SU-DHL-6 (cell line): Measurements from ENCODE around the gene OTUB2.
A peak's percentile ranks its signal among the peaks of the same experiment; 100 is the strongest.

Experiments
- H2AFZ ChIP-seq: fragments of 200-600 bp; sonication (generic); 2 replicates; pipeline ENCODE4 v1.6.1; 2014; ENCODE audit warnings: low read depth, mild to moderate bottlenecking, moderate library complexity, mixed read lengths, antibody characterized with exemption, low read length; ENCODE audit not compliant: severe bottlenecking
- H3F3A ChIP-seq: fragments of 200-600 bp; shearing (Covaris generic); 2 replicates; pipeline ENCODE4 v1.6.0; 2016; ENCODE audit warnings: antibody characterized with exemption, mild to moderate bottlenecking; ENCODE audit not compliant: insufficient read depth
- H3K27ac ChIP-seq: fragments of 200-600 bp; sonication (generic); 2 replicates; pipeline ENCODE4 v1.5.1; 2016; ENCODE audit warnings: low read depth, mild to moderate bottlenecking, low read length, moderate library complexity, mixed read lengths
- H3K27me3 ChIP-seq: fragments of 200-600 bp; sonication (generic), shearing (Covaris generic); 2 replicates; pipeline ENCODE4 v1.6.0; 2014; ENCODE audit warnings: mild to moderate bottlenecking, low read length
- H3K36me3 ChIP-seq: fragments of 200-600 bp; sonication (generic); 2 replicates; pipeline ENCODE4 v1.6.1; 2014; ENCODE audit warnings: mild to moderate bottlenecking, low read length, mixed read lengths
- H3K4me2 ChIP-seq: fragments of 300-600, 200-600 bp; shearing (Covaris generic), sonication (generic); 2 replicates; pipeline ENCODE4 v1.6.0; 2014; ENCODE audit warnings: low read length, low read depth, mild to moderate bottlenecking; ENCODE audit not compliant: poor library complexity, severe bottlenecking
- H3K4me3 ChIP-seq: fragments of 200-600 bp; sonication (generic); 2 replicates; pipeline ENCODE4 v1.5.1; 2014; ENCODE audit warnings: antibody characterized with exemption, low read length, mild to moderate bottlenecking, mixed read lengths; ENCODE audit not compliant: insufficient read depth, poor library complexity, severe bottlenecking
- H3K79me2 ChIP-seq: fragments of 200-600 bp; sonication (generic); 2 replicates; pipeline ENCODE4 v1.6.1; 2014; ENCODE audit warnings: mild to moderate bottlenecking, low read length, moderate library complexity; ENCODE audit not compliant: insufficient read depth
- H3K9ac ChIP-seq: fragments of 200-600 bp; sonication (generic); 2 replicates; pipeline ENCODE4 v1.7.0; 2014; ENCODE audit warnings: mild to moderate bottlenecking, low read length
- H3K9me2 ChIP-seq: fragments of 200-600 bp; sonication (generic); replicated peaks from 2 replicates; pipeline ENCODE4 v1.6.1; 2014; ENCODE audit warnings: low read length; ENCODE audit not compliant: insufficient read depth
- H3K9me3 ChIP-seq: fragments of 200-600 bp; sonication (generic); 2 replicates; pipeline ENCODE4 v1.6.1; 2014; ENCODE audit warnings: low read length, mixed read lengths; ENCODE audit not compliant: insufficient read depth
- H4K20me1 ChIP-seq: fragments of 200-600 bp; sonication (generic); 2 replicates; pipeline ENCODE4 v1.6.1; 2014; ENCODE audit warnings: low read depth, mild to moderate bottlenecking, antibody characterized with exemption, low read length, moderate library complexity, mixed read lengths
- EZH2phosphoT487 ChIP-seq: fragments of 200-600 bp; sonication (generic), shearing (Covaris generic); conservative IDR thresholded peaks from 2 replicates; pipeline ENCODE4 v1.6.1; 2018; ENCODE audit warnings: mild to moderate bottlenecking, antibody characterized with exemption, low read length, moderate library complexity, mixed read lengths
- TF ChIP-seq, protein P1 (sequence below): fragments of 200-600 bp; sonication (generic); IDR thresholded peaks from one replicate; pipeline ENCODE4 v1.5.1; 2017; ENCODE audit warnings: antibody characterized with exemption, mild to moderate bottlenecking, low read length, moderate library complexity; ENCODE audit not compliant: insufficient read depth, poor library complexity, severe bottlenecking

The OTUB2 gene

DNA sequence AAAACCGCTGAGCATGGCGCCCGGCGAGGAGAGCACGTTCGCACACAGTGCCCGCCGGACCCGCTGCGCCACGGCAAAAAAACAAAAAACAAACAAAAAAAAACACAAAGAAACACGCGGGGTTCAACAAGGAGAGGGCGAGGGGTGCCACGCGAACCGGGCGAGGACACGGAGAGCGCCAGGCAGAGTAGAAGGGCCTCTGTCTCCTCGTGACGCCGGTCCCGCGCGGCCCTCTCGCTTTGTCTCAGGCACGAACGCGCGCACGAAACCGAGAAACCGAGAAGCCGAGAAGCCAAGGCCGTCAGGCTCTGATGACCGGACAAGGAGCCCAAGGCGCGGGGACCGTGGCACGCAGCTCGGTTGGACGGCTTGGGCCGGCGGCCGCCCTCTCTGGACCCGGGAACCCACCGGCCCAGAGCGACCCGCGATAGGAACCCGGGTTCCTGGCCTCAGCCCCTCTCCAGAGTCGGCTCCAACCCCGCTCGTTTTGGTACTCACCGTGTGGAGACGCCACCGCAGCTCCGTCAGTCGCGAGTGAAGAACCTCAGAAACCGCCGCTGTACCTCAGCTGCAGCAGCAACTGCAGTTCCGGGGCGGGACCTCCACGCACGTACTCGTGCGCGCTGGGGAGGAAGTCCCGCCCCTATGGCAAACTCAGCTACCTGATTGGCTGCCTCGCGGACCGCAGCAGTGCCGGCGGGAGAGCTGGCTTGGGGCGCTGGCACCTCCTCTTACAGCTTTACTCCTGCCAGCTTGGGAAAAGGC, 54.7 kb downstream of the OTUB2 start, which contains the start of the genes DDX24 and IFI27L1:
TSS of gene DDX24 (minus strand) at position 582 of the 765 bp plus-strand sequence. CDS start 1,460 bp downstream, outside the sequence.
TSS of gene IFI27L1 (plus strand) at position 690 of the 765 bp plus-strand sequence. CDS start 15,628 bp downstream, outside the sequence.
- Histone ChIP-seq H3K4me2 (peak within 1 kb of the TSS; percentile 86), H3K27ac (peak within 1 kb of the TSS; percentile 69), H3K4me3 (peak within 1 kb of the TSS; percentile 89), H4K20me1 (peaks cover 10% of the 10 kb centered on the region; the same call in 1 of the 2 replicates), H3K36me3 (peaks cover 32% of the 10 kb centered on the region), H3K79me2 (peaks cover 68% of the 10 kb centered on the region), H2AFZ (peak within 1 kb of the TSS; percentile 91), H3K27me3 (no peaks in the 10 kb centered on the region), H3K9me2 (no peaks in the 10 kb centered on the region), H3K9ac (peak within 1 kb of the TSS; percentile 93), H3F3A (peaks cover under 1% of the 10 kb centered on the region; the same call in 1 of the 2 replicates), H3K9me3 (no peaks in the 10 kb centered on the region)
- TF ChIP-seq EZH2phosphoT487, result no peak
- TF ChIP-seq, protein P1, sequence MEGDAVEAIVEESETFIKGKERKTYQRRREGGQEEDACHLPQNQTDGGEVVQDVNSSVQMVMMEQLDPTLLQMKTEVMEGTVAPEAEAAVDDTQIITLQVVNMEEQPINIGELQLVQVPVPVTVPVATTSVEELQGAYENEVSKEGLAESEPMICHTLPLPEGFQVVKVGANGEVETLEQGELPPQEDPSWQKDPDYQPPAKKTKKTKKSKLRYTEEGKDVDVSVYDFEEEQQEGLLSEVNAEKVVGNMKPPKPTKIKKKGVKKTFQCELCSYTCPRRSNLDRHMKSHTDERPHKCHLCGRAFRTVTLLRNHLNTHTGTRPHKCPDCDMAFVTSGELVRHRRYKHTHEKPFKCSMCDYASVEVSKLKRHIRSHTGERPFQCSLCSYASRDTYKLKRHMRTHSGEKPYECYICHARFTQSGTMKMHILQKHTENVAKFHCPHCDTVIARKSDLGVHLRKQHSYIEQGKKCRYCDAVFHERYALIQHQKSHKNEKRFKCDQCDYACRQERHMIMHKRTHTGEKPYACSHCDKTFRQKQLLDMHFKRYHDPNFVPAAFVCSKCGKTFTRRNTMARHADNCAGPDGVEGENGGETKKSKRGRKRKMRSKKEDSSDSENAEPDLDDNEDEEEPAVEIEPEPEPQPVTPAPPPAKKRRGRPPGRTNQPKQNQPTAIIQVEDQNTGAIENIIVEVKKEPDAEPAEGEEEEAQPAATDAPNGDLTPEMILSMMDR, result no peak

DNA sequence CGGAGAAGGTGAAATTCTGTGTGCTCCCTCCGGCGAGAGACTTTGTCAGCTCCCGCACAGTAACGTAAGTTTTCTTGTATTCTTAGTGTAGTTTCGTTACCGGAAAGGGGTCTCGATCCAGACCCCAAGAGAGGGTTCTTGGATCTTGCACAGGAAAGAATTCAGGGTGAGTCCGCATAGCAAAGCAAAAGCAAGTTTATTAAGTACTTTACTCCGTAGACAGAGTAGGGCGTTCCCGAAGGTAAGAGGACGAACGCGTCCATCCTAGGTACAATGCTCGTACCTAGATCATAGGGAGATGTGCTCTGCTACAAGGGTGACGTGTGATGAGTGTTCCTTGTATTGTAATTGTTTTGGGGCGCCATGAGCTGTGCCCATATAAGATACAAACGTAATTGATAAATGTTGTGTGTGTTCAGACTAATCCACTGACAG, 55.3 kb downstream of the OTUB2 start:
- H3K27ac ChIP-seq, result no peak overlapping the region
- no peaks in the 10 kb centered on the region for H3K27me3 ChIP-seq
- H3K9me3 ChIP-seq, result no peaks in the 10 kb centered on the region
- peak overlapping the region; percentile 89 for H3K4me3 ChIP-seq
- H3K4me2 ChIP-seq, result peak overlapping the region; percentile 86
- peak overlapping the region; percentile 93 for H3K9ac ChIP-seq
- H4K20me1 ChIP-seq, result peaks cover 10% of the 10 kb centered on the region; the same call in 1 of the 2 replicates
- peaks cover 62% of the 10 kb centered on the region for H3K79me2 ChIP-seq
- no peaks in the 10 kb centered on the region for H3K9me2 ChIP-seq
- TF ChIP-seq EZH2phosphoT487, result no peak
- TF ChIP-seq, protein P1, result no peak
- peak overlapping the region; percentile 91 for H2AFZ ChIP-seq
- H3K36me3 ChIP-seq, result peaks cover 28% of the 10 kb centered on the region
- no peaks in the 10 kb centered on the region for H3F3A ChIP-seq

DNA sequence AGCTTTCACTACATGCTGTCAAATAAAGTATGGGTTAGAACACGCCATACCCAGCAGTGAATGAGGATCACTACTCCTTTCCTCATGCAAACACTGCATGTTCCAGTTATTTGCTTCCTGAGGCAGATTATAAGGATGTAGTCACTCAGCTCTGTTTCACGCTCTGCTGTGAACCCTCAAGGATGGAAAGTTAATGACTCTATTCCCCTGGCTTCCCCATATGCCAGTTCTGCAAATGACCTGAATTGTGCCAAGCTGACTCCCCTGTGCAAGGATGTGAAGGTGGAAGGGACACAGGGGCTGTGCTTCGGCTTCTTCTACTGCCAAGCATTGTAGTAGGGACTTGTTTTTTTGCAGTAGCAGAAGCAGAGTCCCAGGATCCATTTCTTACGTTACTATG, 61.8 kb downstream of the OTUB2 start:
- Histone ChIP-seq H3K9me3 (no peaks in the 10 kb centered on the region), H3K9me2 (no peaks in the 10 kb centered on the region)

More for the DNA sequence above, 61.8 kb downstream of the OTUB2 start:
- H3K4me2 ChIP-seq, result no peak overlapping the region
- H3K4me3 ChIP-seq, result no peak overlapping the region
- no peaks in the 10 kb centered on the region for H3K79me2 ChIP-seq
- no peak overlapping the region for H3K27ac ChIP-seq
- H3F3A ChIP-seq, result no peaks in the 10 kb centered on the region
- TF ChIP-seq, protein P1, result no peak
- TF ChIP-seq EZH2phosphoT487, result no peak
- H4K20me1 ChIP-seq, result no peaks in the 10 kb centered on the region
- H3K27me3 ChIP-seq, result no peaks in the 10 kb centered on the region
- no peak overlapping the region for H3K9ac ChIP-seq
- H3K36me3 ChIP-seq, result no peaks in the 10 kb centered on the region
- H2AFZ ChIP-seq, result no peak overlapping the region
